K562 (cell line): ENCODE data around the gene RNF181. TPM values are rescaled to one million over a fixed set of nuclear protein-coding genes. Genes with fewer than 3 reads are reported as not detected.

Experiments used
- ARID3A ChIP-seq: IDR thresholded peaks from 2 replicates; pipeline ENCODE4 v1.6.1; 2012; ENCODE audit warnings: low read depth, low read length, improper control_type of control experiment, borderline replicate concordance
- BRD4 ChIP-seq: fragments of 200-600 bp; sonication (generic); IDR thresholded peaks from 2 replicates; pipeline ENCODE4 v1.6.1; 2017; ENCODE audit warnings: inconsistent platforms
- ELK3 ChIP-seq: fragments of 450-650 bp; formaldehyde crosslinking; IDR thresholded peaks from 2 replicates; pipeline ENCODE4 v1.4.0; 2020; ENCODE audit warnings: mild to moderate bottlenecking
- NBN ChIP-seq: fragments of 450-650 bp; IDR thresholded peaks from 2 replicates; pipeline ENCODE4 v1.6.1; 2016; ENCODE audit warnings: low read depth, mild to moderate bottlenecking
- PATZ1 ChIP-seq: fragments of 250-450 bp; sonication (Bioruptor Pico); IDR thresholded peaks from 2 replicates; pipeline ENCODE4 v1.5.0; 2020; ENCODE audit warnings: mild to moderate bottlenecking, borderline replicate concordance
- RBM22 ChIP-seq: fragments of 200-400 bp; formaldehyde crosslinking; IDR thresholded peaks from 2 replicates; pipeline ENCODE4 v1.6.1; 2018; ENCODE audit warnings: low read length, low read depth; ENCODE audit not compliant: poor library complexity, severe bottlenecking
- RFX1 ChIP-seq: fragments of 450-650 bp; IDR thresholded peaks from 2 replicates; pipeline ENCODE4 v1.6.1; 2016; ENCODE audit warnings: mild to moderate bottlenecking, moderate library complexity
- SMAD1 ChIP-seq: fragments of 150-350 bp; IDR thresholded peaks from 2 replicates; pipeline ENCODE4 v1.6.1; 2014; ENCODE audit warnings: low read length, low read depth; ENCODE audit not compliant: partially characterized antibody
- SRSF1 ChIP-seq: fragments of 200-400 bp; formaldehyde crosslinking; IDR thresholded peaks from 2 replicates; pipeline ENCODE4 v1.6.1; 2017; ENCODE audit warnings: mild to moderate bottlenecking, low read depth, low read length, moderate library complexity
- ZBTB43 ChIP-seq: sonication (generic); formaldehyde crosslinking; IDR thresholded peaks from 2 replicates; pipeline ENCODE4 v1.8.0; 2023; ENCODE audit warnings: mild to moderate bottlenecking, missing genetic modification reagents
- ZNF133 ChIP-seq: fragments of 250-450 bp; sonication (Bioruptor Pico); IDR thresholded peaks from 2 replicates; pipeline ENCODE4 v1.4.0; 2020; ENCODE audit warnings: mild to moderate bottlenecking
- ZNF324 ChIP-seq: fragments of 250-450 bp; sonication (Bioruptor Pico); IDR thresholded peaks from 2 replicates; pipeline ENCODE4 v1.4.0; 2020; ENCODE audit warnings: mild to moderate bottlenecking
- ZNF507 ChIP-seq: conservative IDR thresholded peaks from 2 replicates; pipeline ENCODE4 v1.6.1; 2017; ENCODE audit warnings: missing genetic modification characterization, missing compliant biosample characterization
- ZNF511 ChIP-seq: sonication (generic); formaldehyde crosslinking; IDR thresholded peaks from 2 replicates; pipeline ENCODE4 v1.8.0; 2022; ENCODE audit warnings: mild to moderate bottlenecking, missing genetic modification reagents
- ZNF592 ChIP-seq: fragments of 450-650 bp; IDR thresholded peaks from 2 replicates; pipeline ENCODE4 v1.6.1; 2017; ENCODE audit warnings: antibody characterized with exemption, mild to moderate bottlenecking
- polyA plus RNA-seq, 8 experiments: library from polyadenylated mRNA; depleted of rRNA in 4 of 8; stranded (reverse) in 5 of 8; unstranded in 3 of 8; fragments of >200 nt; fragmentation: Nextera tagmentation in 2 of 8; fragmentation: Illumina TruSeq in 1 of 8; extraction: Ambion mirVana in 2 of 8; extraction: Trizol in 1 of 8; gene quantifications; 2 replicates each; pipeline versions ENCODE4 v1.2.1 to v1.2.3, GENCODE V29; 2011 to 2014; ENCODE audit warnings: inconsistent platforms in 1 of 8, missing spikeins in 1 of 8
- total RNA-seq, 7 experiments: library from RNA; depleted of rRNA in 6 of 7; stranded (reverse); fragments of >200 nt in 6 of 7; fragmentation: Illumina TruSeq in 2 of 7; extraction: Trizol in 2 of 7; gene quantifications; 2 replicates each; pipeline versions ENCODE4 v1.2.1 to v1.2.3, GENCODE V29; 2011 to 2021; ENCODE audit warnings: low replicate concordance in 1 of 7

The RNF181 gene
- total and polyA plus RNA-seq, 9 of the 15 experiments (the other 6 are each of a cell fraction or from before 2014, with no cell fraction given) = 139 to 492 (median 253) TPM

- TF ChIP-seq ARID3A = no peak
- no peak for TF ChIP-seq NBN
- TF ChIP-seq ZNF511 (CRISPR knock-in tag) = no peak
- TF ChIP-seq ZNF133 = no peak
- TF ChIP-seq ZNF324 (CRISPR knock-in tag) = no peak
- 0 out of 2 replicates have a peak, but pooled peaks have one; percentile 10 for TF ChIP-seq ZNF592
- TF ChIP-seq RFX1 = no peak
- TF ChIP-seq RBM22 = no peak
- TF ChIP-seq PATZ1 (CRISPR knock-in tag) = no peak
- no peak for TF ChIP-seq ZNF507 (tag)
- TF ChIP-seq BRD4 = 0 out of 2 replicates have a peak, but pooled peaks have one; percentile 33
- no peak for TF ChIP-seq ZBTB43 (CRISPR knock-in tag)
- TF ChIP-seq ELK3 (CRISPR knock-in tag) = 0 out of 2 replicates have a peak, but pooled peaks have one; percentile 52
- TF ChIP-seq SMAD1 = no peak
- TF ChIP-seq SRSF1 = no peak
Observed at GRCh38 chr2:85594715-85595300, 737 bp upstream of the RNF181 start (continued).
